ENCODE results near the gene PIAS2. TPM values are rescaled to one million over a fixed set of nuclear protein-coding genes. Genes with fewer than 3 reads are reported as not detected.

Gene PIAS2
- polyA plus RNA-seq, 3 donors = 9.9 to 13.2 (median 11.0) TPM

DNA sequence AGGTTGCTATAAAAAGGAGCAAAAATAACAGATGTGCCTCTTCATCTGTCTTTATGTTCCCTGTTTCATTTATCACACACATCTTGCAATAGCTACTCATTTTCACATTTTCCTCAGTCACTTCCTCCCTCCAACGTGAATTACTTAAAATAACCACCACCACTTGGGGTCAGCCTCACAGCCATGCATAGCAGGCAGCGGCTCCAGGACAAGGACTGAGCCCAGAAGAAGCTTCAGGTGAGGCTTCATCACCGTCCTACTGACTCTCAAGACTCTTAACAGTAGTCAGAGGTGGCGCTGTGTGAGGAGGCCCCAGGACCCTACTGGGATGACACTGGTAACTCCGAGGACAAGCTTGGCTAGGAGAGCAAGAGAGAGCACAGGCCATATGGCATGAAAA, 144.9 kb downstream of the PIAS2 start:
- H4K20me1 ChIP-seq (ENCODE audit: insufficient read depth, low read length) = no peaks in the 10 kb centered on the region
- H3K9ac ChIP-seq (ENCODE audit: insufficient read depth, low read length, poor library complexity, severe bottlenecking) = no peak overlapping the region
- WGBS (ENCODE audit: insufficient coverage) = 28% methylated on average over 5 of the region's 5 CpGs
- H3K27me3 ChIP-seq (ENCODE audit: control insufficient read depth in 2 of 2, insufficient read depth in 2 of 2, low read length in 2 of 2) = no peaks in the 10 kb centered on the region
- no peak overlapping the region for H3K4me3 ChIP-seq (replicated peaks in 1 of 3; ENCODE audit: low read depth in 2 of 3, low read length in 3 of 3)
- no peak overlapping the region for H3K27ac ChIP-seq (ENCODE audit: low read depth in 1 of 2, low read length in 2 of 2)
- H3K4me1 ChIP-seq (ENCODE audit: control insufficient read depth in 1 of 2, insufficient read depth in 2 of 2, low read length in 2 of 2) = peaks cover 20 to 30% of the 10 kb centered on the region in 2 donors
- H3K79me2 ChIP-seq (ENCODE audit: insufficient read depth, low read length) = no peaks in the 10 kb centered on the region
- Mint-ChIP-seq H3K4me1 (peaks cover 35% of the 10 kb centered on the region), H3K4me3 (no peak overlapping the region), H3K9me3 (peaks cover 0 to 2% (median 0%) of the 10 kb centered on the region in 7 donors), H3K27me3 (ENCODE audit: low read depth in 3 of 3) (peaks cover 5 to 11% (median 6%) of the 10 kb centered on the region in 3 donors), H3K27ac (no peak overlapping the region), H3K36me3 (no peaks in the 10 kb centered on the region)
- no peaks in the 10 kb centered on the region for H3K9me3 ChIP-seq (replicated peaks in 1 of 2; ENCODE audit: control insufficient read depth in 1 of 2, insufficient read depth in 1 of 2, low read length in 2 of 2)
- peak overlapping the region; percentile 26 for H2AFZ ChIP-seq (ENCODE audit: insufficient read depth, low read depth, low read length, poor library complexity, severe bottlenecking)
- no peak for DNase-seq
- H3K4me2 ChIP-seq (replicated peaks; ENCODE audit: extremely low read depth, low read length, poor library complexity, severe bottlenecking) = no peak overlapping the region
- TF ChIP-seq, protein P1, sequence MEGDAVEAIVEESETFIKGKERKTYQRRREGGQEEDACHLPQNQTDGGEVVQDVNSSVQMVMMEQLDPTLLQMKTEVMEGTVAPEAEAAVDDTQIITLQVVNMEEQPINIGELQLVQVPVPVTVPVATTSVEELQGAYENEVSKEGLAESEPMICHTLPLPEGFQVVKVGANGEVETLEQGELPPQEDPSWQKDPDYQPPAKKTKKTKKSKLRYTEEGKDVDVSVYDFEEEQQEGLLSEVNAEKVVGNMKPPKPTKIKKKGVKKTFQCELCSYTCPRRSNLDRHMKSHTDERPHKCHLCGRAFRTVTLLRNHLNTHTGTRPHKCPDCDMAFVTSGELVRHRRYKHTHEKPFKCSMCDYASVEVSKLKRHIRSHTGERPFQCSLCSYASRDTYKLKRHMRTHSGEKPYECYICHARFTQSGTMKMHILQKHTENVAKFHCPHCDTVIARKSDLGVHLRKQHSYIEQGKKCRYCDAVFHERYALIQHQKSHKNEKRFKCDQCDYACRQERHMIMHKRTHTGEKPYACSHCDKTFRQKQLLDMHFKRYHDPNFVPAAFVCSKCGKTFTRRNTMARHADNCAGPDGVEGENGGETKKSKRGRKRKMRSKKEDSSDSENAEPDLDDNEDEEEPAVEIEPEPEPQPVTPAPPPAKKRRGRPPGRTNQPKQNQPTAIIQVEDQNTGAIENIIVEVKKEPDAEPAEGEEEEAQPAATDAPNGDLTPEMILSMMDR (IDR thresholded peaks at IDR 0.05) = no peak
- no peaks in the 10 kb centered on the region for H3K36me3 ChIP-seq (replicated peaks in 1 of 2; ENCODE audit: control insufficient read depth in 1 of 2, insufficient read depth in 2 of 2, low read length in 2 of 2)
- intact Hi-C loops (cut with micrococcal nuclease) = no loop called here

DNA sequence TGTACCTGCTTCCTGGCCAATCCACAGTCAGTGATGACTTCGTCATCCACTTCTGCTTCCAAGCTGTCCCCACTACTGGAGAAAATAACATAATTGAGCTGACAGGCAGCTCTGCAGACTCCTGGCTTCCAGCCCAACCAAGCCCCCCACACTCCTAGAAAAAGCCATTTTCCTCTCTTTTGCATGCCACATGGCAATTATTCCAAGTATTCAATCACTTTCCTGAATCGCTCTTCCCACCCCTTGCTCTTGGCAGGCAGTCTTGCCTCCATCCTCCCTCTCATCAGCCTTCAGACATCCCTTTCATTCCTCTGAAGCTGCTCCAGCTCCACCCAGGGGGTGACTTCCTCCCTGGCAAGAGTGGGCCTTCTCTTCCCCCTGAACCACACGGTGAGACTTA, 146.2 kb downstream of the PIAS2 start:
- Histone ChIP-seq H4K20me1 (ENCODE audit: insufficient read depth, low read length) (no peaks in the 10 kb centered on the region), H3K9me3 (replicated peaks in 1 of 2; ENCODE audit: control insufficient read depth in 1 of 2, insufficient read depth in 1 of 2, low read length in 2 of 2) (no peaks in the 10 kb centered on the region), H3K36me3 (replicated peaks in 1 of 2; ENCODE audit: control insufficient read depth in 1 of 2, insufficient read depth in 2 of 2, low read length in 2 of 2) (no peaks in the 10 kb centered on the region), H2AFZ (ENCODE audit: insufficient read depth, low read depth, low read length, poor library complexity, severe bottlenecking) (no peak overlapping the region), H3K27me3 (ENCODE audit: control insufficient read depth in 2 of 2, insufficient read depth in 2 of 2, low read length in 2 of 2) (no peaks in the 10 kb centered on the region), H3K79me2 (ENCODE audit: insufficient read depth, low read length) (no peaks in the 10 kb centered on the region), H3K9ac (ENCODE audit: insufficient read depth, low read length, poor library complexity, severe bottlenecking) (no peak overlapping the region), H3K4me3 (replicated peaks in 1 of 3; ENCODE audit: low read depth in 2 of 3, low read length in 3 of 3) (no peak overlapping the region), H3K27ac (ENCODE audit: low read depth in 1 of 2, low read length in 2 of 2) (no peak overlapping the region), H3K4me2 (replicated peaks; ENCODE audit: extremely low read depth, low read length, poor library complexity, severe bottlenecking) (no peak overlapping the region), H3K4me1 (ENCODE audit: control insufficient read depth in 1 of 2, insufficient read depth in 2 of 2, low read length in 2 of 2) (peaks cover 20 to 30% of the 10 kb centered on the region in 2 donors)
- 50% methylated on average over 2 of the region's 3 CpGs for WGBS (ENCODE audit: insufficient coverage)
- Mint-ChIP-seq H3K27ac (peak overlapping the region in 2 of 7 donors; percentile 36 to 75), H3K9me3 (peaks cover 0 to 4% (median 0%) of the 10 kb centered on the region in 7 donors), H3K27me3 (ENCODE audit: low read depth in 3 of 3) (peaks cover 5 to 11% (median 8%) of the 10 kb centered on the region in 3 donors), H3K4me3 (no peak overlapping the region), H3K36me3 (no peaks in the 10 kb centered on the region), H3K4me1 (peaks cover 35% of the 10 kb centered on the region)
- intact Hi-C loops (cut with micrococcal nuclease) = no loop called here
- TF ChIP-seq, protein P1 (IDR thresholded peaks at IDR 0.05) = no peak
- no peak for DNase-seq

Measured in CD14-positive monocyte (primary cell).